OCI-LY7 (cell line): ENCODE measurements around the gene IP6K3.

ENCODE experiments used
- EZH2phosphoT487 ChIP-seq: fragments of 200-600 bp; sonication (generic); IDR thresholded peaks from 2 replicates; pipeline ENCODE4 v1.6.1; 2018; ENCODE audit warnings: low read depth, borderline replicate concordance, mild to moderate bottlenecking, mixed run types, antibody characterized with exemption, low read length, moderate library complexity, mixed read lengths
- TF ChIP-seq, protein P1 (sequence below): fragments of 200-600 bp; sonication (generic); conservative IDR thresholded peaks from 2 replicates; pipeline ENCODE4 v1.5.1; 2014; ENCODE audit warnings: mild to moderate bottlenecking, antibody characterized with exemption, low read length, moderate library complexity, mixed read lengths

DNA sequence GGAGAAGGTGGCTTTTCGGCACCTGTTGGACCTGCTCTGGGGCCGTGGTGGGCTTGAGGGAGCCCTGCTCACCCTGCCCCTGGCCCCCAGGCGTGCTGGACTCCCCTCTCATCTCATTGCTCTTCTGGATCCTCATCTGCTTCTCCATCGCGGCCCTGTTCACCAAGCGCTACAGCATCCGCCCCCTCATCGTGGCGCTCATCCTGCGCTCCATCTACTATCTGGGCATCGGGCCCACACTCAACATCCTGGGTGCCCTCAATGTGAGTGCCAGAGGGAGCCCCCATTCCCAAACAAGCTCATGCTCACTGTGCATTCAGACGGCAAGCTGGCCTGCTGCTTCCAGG, 57.6 kb downstream of the IP6K3 start:
- TF ChIP-seq, protein P1, sequence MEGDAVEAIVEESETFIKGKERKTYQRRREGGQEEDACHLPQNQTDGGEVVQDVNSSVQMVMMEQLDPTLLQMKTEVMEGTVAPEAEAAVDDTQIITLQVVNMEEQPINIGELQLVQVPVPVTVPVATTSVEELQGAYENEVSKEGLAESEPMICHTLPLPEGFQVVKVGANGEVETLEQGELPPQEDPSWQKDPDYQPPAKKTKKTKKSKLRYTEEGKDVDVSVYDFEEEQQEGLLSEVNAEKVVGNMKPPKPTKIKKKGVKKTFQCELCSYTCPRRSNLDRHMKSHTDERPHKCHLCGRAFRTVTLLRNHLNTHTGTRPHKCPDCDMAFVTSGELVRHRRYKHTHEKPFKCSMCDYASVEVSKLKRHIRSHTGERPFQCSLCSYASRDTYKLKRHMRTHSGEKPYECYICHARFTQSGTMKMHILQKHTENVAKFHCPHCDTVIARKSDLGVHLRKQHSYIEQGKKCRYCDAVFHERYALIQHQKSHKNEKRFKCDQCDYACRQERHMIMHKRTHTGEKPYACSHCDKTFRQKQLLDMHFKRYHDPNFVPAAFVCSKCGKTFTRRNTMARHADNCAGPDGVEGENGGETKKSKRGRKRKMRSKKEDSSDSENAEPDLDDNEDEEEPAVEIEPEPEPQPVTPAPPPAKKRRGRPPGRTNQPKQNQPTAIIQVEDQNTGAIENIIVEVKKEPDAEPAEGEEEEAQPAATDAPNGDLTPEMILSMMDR: no peak
- no peak for TF ChIP-seq EZH2phosphoT487
